KMS-11 (cell line): Measurements from ENCODE around the gene FGF10.

ENCODE experiments used
- H2AFZ ChIP-seq: fragments of 200-600 bp; sonication (generic); 2 replicates; pipeline ENCODE4 v1.6.1; 2016; ENCODE audit warnings: antibody characterized with exemption, mixed run types, low read depth
- H3K27ac ChIP-seq: fragments of 200-600 bp; sonication (generic); 2 replicates; pipeline ENCODE4 v1.6.1; 2016; ENCODE audit warnings: mild to moderate bottlenecking, mixed run types
- H3K27me3 ChIP-seq: fragments of 200-600 bp; sonication (generic); 2 replicates; pipeline ENCODE4 v1.6.1; 2017; ENCODE audit warnings: mild to moderate bottlenecking, low read depth, mixed run types, moderate library complexity; ENCODE audit not compliant: insufficient read depth
- H3K36me3 ChIP-seq: fragments of 200-600 bp; sonication (generic); 2 replicates; pipeline ENCODE4 v1.6.1; 2017; ENCODE audit warnings: mild to moderate bottlenecking, mixed run types; ENCODE audit not compliant: insufficient read depth
- H3K4me1 ChIP-seq: fragments of 200-600 bp; sonication (generic); 2 replicates; pipeline ENCODE4 v1.6.1; 2016; ENCODE audit warnings: mild to moderate bottlenecking, low read depth, mixed run types; ENCODE audit not compliant: poor library complexity, severe bottlenecking
- H3K4me2 ChIP-seq: fragments of 200-600 bp; sonication (generic); 2 replicates; pipeline ENCODE4 v1.7.0; 2016; ENCODE audit warnings: mild to moderate bottlenecking, mixed run types
- H3K4me3 ChIP-seq: fragments of 200-600 bp; sonication (generic); IDR thresholded peaks from 2 replicates; pipeline ENCODE4 v1.6.1; 2017; ENCODE audit warnings: low read depth, low read length, mixed read lengths; ENCODE audit not compliant: insufficient read depth
- H3K79me2 ChIP-seq: fragments of 200-600 bp; sonication (generic); 2 replicates; pipeline ENCODE4 v1.6.1; 2016; ENCODE audit warnings: low read depth, mixed run types; ENCODE audit not compliant: insufficient read depth
- H3K9ac ChIP-seq: fragments of 200-600 bp; sonication (generic); 2 replicates; pipeline ENCODE4 v1.6.1; 2016; ENCODE audit warnings: mild to moderate bottlenecking, mixed run types
- H4K20me1 ChIP-seq: fragments of 200-600 bp; sonication (generic); 2 replicates; pipeline ENCODE4 v1.6.1; 2016; ENCODE audit warnings: mild to moderate bottlenecking, mixed run types; ENCODE audit not compliant: insufficient read depth
- CTCF ChIP-seq: fragments of 200-600 bp; sonication (generic); conservative IDR thresholded peaks from 2 replicates; pipeline ENCODE4 v1.6.1; 2017; ENCODE audit warnings: low read depth, mild to moderate bottlenecking, antibody characterized with exemption, low read length, moderate library complexity, mixed read lengths

The FGF10 gene

DNA sequence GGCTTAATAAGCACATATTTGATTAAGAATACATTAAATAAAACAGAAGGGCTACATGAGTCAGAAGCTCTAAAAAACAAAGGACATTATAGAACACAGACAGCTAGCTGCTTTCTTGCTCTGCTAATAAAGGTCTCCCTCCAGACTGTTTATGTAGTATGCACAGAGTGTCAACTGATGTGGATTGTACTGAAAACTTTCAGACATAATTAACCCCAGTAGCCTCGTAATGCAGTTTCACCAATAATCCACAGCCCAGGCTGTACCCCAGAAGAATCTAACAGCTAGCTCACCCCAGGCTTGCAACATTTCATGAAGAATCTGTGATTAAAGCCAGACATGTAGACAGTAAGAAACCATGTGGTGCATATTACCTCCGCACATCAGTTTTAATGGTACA, 30.8 kb downstream of the FGF10 start:
- Histone ChIP-seq H3K9ac (no peak overlapping the region), H4K20me1 (no peaks in the 10 kb centered on the region), H3K79me2 (no peaks in the 10 kb centered on the region), H3K4me3 (no peak overlapping the region), H3K27me3 (no peaks in the 10 kb centered on the region), H3K4me1 (no peaks in the 10 kb centered on the region), H3K4me2 (no peak overlapping the region), H3K27ac (no peak overlapping the region), H3K36me3 (no peaks in the 10 kb centered on the region), H2AFZ (no peak overlapping the region)
- no peak for TF ChIP-seq CTCF

GRCh38 chr5:44356231-44356630, 33.0 kb downstream of the FGF10 start:
- no peak overlapping the region for H3K27ac ChIP-seq
- no peaks in the 10 kb centered on the region for H3K27me3 ChIP-seq
- H3K9ac ChIP-seq = no peak overlapping the region
- TF ChIP-seq CTCF = no peak
- no peak overlapping the region for H3K4me2 ChIP-seq
- H3K4me3 ChIP-seq = no peak overlapping the region
- H3K36me3 ChIP-seq = no peaks in the 10 kb centered on the region
- H4K20me1 ChIP-seq = no peaks in the 10 kb centered on the region
- H3K4me1 ChIP-seq = no peaks in the 10 kb centered on the region
- H3K79me2 ChIP-seq = no peaks in the 10 kb centered on the region
- no peak overlapping the region for H2AFZ ChIP-seq

GRCh38 chr5:44345871-44346270, 43.3 kb downstream of the FGF10 start:
- Histone ChIP-seq H3K79me2 (no peaks in the 10 kb centered on the region), H2AFZ (no peak overlapping the region), H3K27me3 (no peaks in the 10 kb centered on the region), H4K20me1 (no peaks in the 10 kb centered on the region), H3K27ac (no peak overlapping the region), H3K4me1 (no peaks in the 10 kb centered on the region), H3K9ac (no peak overlapping the region), H3K4me3 (no peak overlapping the region), H3K36me3 (no peaks in the 10 kb centered on the region), H3K4me2 (no peak overlapping the region)
- TF ChIP-seq CTCF = no peak

GRCh38 chr5:44336708-44337107, 52.5 kb downstream of the FGF10 start:
- no peak overlapping the region for H3K4me3 ChIP-seq
- no peak overlapping the region for H3K9ac ChIP-seq
- H3K4me1 ChIP-seq = no peaks in the 10 kb centered on the region
- H2AFZ ChIP-seq = no peak overlapping the region
- H3K79me2 ChIP-seq = no peaks in the 10 kb centered on the region
- H4K20me1 ChIP-seq = no peaks in the 10 kb centered on the region
- no peaks in the 10 kb centered on the region for H3K27me3 ChIP-seq
- no peak for TF ChIP-seq CTCF
- no peaks in the 10 kb centered on the region for H3K36me3 ChIP-seq
- H3K4me2 ChIP-seq = no peak overlapping the region
- no peak overlapping the region for H3K27ac ChIP-seq

GRCh38 chr5:44334622-44335021, 54.6 kb downstream of the FGF10 start:
- H3K36me3 ChIP-seq = no peaks in the 10 kb centered on the region
- no peaks in the 10 kb centered on the region for H3K4me1 ChIP-seq
- H3K4me2 ChIP-seq = no peak overlapping the region
- H3K4me3 ChIP-seq = no peak overlapping the region
- H4K20me1 ChIP-seq = no peaks in the 10 kb centered on the region
- H3K9ac ChIP-seq = no peak overlapping the region
- no peak for TF ChIP-seq CTCF
- no peak overlapping the region for H2AFZ ChIP-seq
- H3K27me3 ChIP-seq = no peaks in the 10 kb centered on the region
- H3K27ac ChIP-seq = no peak overlapping the region
- no peaks in the 10 kb centered on the region for H3K79me2 ChIP-seq
